HG03097 (cell line): ENCODE measurements around the gene KIAA0232.
"Not testable (repeated sequence)": the region's sequence is repeated elsewhere in the genome, so short reads cannot be mapped to it uniquely, and the experiment has no call there.

Experiments
- ATAC-seq: cut with Tn5 transposase; IDR thresholded peaks from one replicate; pipeline ENCODE4 v1.9.1; 2021; ENCODE audit not compliant: unreplicated experiment, low FRiP score

The KIAA0232 gene

DNA sequence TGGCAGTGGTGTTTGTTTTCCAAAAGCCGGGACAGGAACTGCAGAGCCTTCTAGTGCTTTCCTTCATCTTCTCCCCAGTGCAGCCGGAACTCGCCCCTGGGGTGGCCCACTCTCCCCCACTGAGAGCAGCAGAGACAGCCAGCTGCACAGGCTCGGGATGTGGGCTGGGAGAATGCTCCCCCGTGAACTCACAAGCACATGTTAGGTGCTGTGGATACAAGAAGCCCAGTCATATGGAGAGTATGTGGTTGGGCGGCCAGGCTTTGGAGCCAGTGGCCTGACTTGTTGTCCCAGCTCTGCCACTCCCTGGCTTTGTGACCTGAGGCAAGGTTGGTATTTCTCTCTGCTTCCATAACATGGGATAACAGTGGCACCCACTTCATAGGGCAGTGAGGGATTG, 9.4 kb upstream of the KIAA0232 start:
- no peak for ATAC-seq

DNA sequence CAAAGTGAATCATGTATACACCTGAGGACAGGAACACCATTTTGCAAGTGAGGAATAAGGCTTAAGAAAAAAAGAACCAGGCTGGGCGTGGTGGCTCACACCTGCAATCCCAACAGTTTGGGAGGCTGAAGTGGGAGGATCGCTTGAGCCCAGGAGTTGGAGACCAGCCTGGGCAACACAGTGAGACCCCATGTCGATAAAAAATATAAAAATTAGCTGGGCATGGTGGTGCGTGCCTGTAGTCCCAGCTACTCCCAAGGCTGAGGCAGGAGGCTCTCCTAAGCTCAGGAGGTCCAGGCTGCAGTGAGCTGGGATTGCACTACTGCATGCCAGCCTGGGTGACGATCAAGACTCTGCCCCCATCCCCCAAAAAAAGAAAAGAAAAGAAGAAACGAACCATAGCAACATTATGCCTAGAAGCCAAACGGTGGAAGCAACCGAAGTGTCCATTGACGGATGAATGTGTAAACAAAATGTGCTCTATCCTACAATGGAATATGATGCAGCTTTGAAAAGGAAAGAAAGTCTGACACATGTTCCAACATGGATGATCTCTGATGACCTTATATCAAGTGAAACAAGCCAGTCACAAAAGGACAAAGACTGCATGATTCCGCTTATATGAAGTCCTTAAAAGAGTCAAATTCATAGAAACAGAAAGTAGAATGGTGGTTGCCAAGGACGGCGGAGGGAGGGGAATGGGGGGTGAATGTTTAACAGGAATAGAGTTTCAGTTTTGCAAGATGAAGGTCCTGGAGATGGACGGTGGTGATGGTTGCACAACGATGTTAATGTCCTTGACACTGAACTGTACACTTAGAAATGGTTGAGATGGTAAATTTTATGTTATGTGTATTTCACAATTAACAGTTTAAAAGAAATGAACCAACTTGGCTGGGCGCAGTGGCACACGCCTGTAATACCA, 8.6 kb upstream of the KIAA0232 start:
- ATAC-seq, result no peak

DNA sequence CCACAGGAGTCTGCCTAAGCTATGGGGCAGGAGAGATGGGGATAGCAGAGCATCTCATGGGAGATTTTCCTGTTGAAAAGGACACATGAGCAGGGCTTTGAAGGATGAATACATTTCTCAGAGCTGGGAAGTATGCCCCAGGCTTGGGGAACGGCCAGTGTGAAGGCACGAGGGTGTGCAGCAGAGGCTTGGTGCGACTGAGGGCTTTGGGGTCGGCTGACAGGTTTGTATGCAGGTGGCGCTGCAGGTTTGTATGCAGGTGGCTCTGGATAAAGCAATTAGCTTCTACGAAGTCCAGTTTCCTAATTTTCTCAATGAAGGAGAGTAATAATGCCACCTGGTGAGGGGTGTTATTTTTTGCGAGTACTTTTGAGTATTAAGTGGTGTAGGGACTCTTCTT, 6.8 kb upstream of the KIAA0232 start:
- ATAC-seq, result no peak

DNA sequence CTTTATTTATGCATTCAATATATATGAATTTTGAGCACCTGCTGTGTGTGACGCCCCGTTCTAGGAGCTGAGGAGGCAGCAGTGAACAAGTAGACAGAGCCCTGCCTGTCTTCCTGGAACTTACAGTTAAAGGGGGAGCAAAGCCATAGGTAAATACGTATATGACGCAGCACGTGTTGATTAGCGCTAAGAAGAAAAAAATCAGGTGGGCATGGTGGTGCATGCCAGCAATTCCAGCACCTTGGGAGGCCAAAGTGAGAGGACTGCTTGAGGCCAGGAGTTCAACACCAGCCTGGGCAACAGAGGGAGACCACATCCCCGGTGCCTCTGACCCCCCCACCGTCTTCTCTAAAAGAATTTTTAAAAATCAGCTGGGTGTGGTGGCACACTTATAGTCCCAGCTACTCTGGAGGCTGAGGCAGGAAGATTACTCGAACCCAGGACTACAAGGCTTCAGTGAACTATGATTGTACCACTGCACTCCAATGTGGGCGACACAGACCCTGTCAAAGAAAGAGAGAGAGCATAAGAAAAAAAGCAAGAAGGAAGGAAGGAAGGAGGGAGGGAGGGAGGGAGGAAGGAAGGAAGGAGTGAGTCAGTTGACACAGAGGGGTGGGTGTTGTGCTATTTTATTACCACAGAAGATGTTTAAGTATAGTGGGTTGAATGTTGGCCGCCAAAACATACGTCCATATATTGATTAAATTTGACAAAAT, 5.4 kb upstream of the KIAA0232 start:
- ATAC-seq, result no peak

- no peak for ATAC-seq
Observed at GRCh38 chr4:6777636-6778281, 4.8 kb upstream of the KIAA0232 start.

DNA sequence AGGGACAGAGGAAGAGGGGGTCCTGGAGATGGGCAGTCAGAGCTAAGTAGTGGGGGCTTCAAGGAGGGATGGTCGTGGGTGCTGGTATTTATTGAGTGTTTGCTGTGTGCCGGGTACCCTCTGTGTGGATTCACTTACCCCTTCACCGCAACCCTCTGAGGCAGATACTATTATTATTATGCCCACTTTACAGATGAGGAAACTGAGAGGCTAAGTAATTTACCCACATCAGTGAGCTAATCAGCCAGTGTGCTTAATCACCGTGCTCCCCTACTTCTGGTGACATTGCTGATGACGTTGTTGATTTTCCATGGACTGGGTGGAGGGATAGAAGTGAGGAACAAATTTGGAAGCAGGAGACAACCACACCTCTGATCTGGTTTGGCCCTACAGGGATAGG, 4.1 kb upstream of the KIAA0232 start:
- no peak for ATAC-seq

- no peak for ATAC-seq
Observed at GRCh38 chr4:6779667-6780565, 2.6 kb upstream of the KIAA0232 start.

- ATAC-seq, result no peak
Observed at GRCh38 chr4:6781113-6781512, 1.4 kb upstream of the KIAA0232 start.

DNA sequence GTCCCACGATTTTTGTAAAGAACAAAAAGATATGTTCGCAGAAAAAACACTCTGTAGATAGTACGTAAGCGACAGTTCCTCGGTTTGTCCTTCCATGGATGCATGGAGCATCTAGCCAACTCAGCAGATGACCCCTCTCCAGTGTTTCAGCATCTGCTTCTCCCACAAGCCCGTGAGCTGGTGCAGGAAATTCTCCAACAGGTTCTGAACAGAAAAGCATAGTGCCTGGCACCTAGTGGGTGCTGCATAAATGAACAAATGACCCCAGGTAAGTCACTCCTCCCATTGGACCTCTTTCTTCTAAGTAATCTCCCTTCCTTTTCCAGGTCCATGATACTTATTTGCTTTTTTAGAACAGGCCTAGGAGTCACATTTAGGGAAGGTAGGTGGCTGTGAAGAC, 966 bp upstream of the KIAA0232 start:
- ATAC-seq, result no peak

DNA sequence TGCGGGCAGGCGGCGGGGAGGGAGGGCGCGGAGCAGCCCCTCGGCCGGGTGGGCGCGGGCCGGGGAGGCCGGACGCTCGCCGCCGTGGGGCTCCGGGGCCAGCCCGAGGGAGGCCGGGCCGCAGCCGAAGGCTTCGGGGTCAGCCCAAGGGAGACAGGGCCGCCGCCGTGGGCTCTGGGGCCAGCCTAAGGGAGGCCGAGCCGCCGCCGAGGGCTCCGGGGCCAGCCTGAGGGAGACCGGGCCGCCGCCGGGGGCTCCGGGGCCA, 251 bp downstream of the KIAA0232 start:
- no peak for ATAC-seq

DNA sequence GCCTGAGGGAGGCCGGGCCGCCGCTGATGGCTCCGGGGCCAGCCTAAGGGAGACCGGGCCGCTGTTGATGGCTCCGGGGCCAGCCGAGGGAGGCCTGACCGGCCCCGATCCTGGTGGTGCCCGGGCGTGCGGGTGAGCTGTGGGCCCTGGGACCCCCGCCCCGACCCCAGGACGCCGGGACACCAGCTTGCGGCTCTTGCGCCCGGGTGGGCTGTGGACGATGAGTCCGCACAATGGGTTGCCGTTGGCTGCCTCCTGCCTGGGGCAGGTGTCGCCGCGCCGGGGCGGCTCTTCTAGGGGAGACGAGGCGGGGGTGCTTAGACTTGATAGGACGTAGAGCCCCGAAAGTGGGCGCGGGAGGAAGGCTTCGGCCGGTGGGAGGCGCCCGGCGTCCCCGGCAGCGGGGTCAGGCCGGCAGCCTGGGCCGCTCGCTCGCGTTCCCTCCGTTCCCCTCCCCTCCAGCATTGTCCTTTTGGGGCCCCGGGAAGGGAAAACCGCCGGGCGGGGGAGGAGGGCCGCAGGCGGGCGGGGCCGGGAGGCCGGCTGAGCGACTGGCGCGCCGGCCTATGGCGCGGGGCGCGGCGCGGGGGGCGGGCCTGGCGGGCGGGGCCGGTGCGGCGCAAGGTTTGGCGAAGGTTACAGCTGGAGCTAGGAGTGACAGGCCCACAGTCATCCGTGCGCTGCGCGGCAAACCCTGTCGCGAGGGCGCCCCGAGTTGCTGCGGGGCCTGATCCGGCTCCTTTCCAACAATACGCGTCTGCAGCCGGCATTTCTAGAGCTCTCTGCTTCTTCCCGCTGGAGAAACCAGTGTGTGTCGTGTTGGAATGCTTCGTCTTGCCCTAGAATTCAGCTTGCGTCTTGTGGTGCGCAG, 819 bp downstream of the KIAA0232 start:
- ATAC-seq, result peak; percentile 76

GRCh38 chr4:6785572-6785925, 3.0 kb downstream of the KIAA0232 start:
- no peak for ATAC-seq

- no peak for ATAC-seq
Observed at GRCh38 chr4:6788123-6788522, 5.6 kb downstream of the KIAA0232 start.

GRCh38 chr4:6791245-6791644, 8.7 kb downstream of the KIAA0232 start:
- ATAC-seq, result not testable (repeated sequence)

GRCh38 chr4:6791796-6792195, 9.3 kb downstream of the KIAA0232 start:
- not testable (repeated sequence) for ATAC-seq

DNA sequence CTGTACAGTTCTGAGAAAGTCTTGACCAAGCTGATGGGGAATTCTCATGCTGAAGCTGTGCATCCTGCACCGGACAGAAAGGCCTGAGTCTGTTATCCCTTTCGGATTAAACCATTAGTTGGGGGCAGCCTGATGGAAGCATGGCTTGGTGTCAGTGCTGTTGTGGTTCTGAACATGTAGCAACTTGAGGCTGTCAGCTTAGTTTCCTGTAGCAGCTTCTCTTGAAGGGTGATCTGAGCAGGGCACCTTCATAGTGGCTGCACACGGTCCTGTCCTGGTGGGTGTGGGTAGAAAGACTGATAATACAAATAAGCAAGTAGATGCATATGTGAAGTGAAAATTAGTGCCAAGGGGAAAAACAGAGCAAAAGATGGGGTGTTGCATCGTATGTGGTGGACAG, 11.7 kb downstream of the KIAA0232 start:
- no peak for ATAC-seq

- no peak for ATAC-seq
Observed at GRCh38 chr4:6795821-6796220, 13.3 kb downstream of the KIAA0232 start.

- ATAC-seq, result not testable (repeated sequence)
Observed at GRCh38 chr4:6797368-6797767, 14.8 kb downstream of the KIAA0232 start.

DNA sequence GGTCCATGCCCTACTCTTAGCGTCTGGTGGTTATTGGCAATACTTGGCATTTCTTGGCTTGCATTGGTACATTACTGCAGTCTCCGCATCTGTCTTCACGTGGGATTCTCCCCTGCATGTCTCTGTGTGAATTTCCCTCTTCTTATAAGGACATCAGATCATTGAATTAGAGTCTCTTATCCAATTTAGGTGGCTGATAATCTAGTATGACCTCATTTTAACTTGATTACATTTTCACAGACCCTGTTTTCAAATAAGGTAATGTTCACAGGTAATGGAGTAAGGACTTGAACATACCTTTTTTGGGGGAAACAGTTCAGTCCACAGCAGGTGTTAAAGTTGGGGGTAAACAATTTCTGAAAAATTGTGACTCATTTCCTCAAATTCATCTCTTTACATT, 16.6 kb downstream of the KIAA0232 start:
- ATAC-seq, result no peak

GRCh38 chr4:6802025-6802424, 19.5 kb downstream of the KIAA0232 start:
- ATAC-seq, result no peak
